ENCODE measurements around the gene SMPDL3A. TPM values are rescaled to one million over a fixed set of nuclear protein-coding genes. Genes with fewer than 3 reads are reported as not detected.

SMPDL3A gene
- total RNA-seq, 1 donor = 23.5 TPM

- Histone ChIP-seq H3K4me2 (ENCODE audit: insufficient read depth, low read length) (no peak overlapping the region), H3K9me3 (ENCODE audit: low read depth, low read length) (no peaks in the 10 kb centered on the region), H3K36me3 (ENCODE audit: insufficient read depth, low read length) (no peaks in the 10 kb centered on the region), H3K27ac (ENCODE audit: low read depth, low read length) (no peak overlapping the region), H3K27me3 (ENCODE audit: insufficient read depth, low read length) (no peaks in the 10 kb centered on the region), H3K4me3 (ENCODE audit: insufficient read depth, low read length) (no peak overlapping the region), H2AFZ (ENCODE audit: low read length) (no peak overlapping the region), H3K4me1 (ENCODE audit: insufficient read depth, low read length) (no peaks in the 10 kb centered on the region), H4K20me1 (ENCODE audit: insufficient read depth, low read length) (no peaks in the 10 kb centered on the region), H3K79me2 (ENCODE audit: insufficient read depth, low read length) (no peaks in the 10 kb centered on the region)
- no peak for TF ChIP-seq CTCF (IDR thresholded peaks at IDR 0.05; ENCODE audit: extremely low read depth, low read depth, low read length)
- no peak for DNase-seq (ENCODE audit: insufficient read length, low spot score, missing footprints)
These were observed 28.3 kb downstream of the SMPDL3A start for GRCh38 chr6:122817358-122817757.

- DNase-seq (ENCODE audit: insufficient read length, low spot score, missing footprints) = no peak
- TF ChIP-seq CTCF (IDR thresholded peaks at IDR 0.05; ENCODE audit: extremely low read depth, low read depth, low read length) = no peak
These were observed 28.7 kb downstream of the SMPDL3A start for GRCh38 chr6:122817766-122818165.

GRCh38 chr6:122818866-122819265, 29.8 kb downstream of the SMPDL3A start:
- Histone ChIP-seq H3K4me1 (ENCODE audit: insufficient read depth, low read length) (no peaks in the 10 kb centered on the region), H3K4me2 (ENCODE audit: insufficient read depth, low read length) (no peak overlapping the region), H3K79me2 (ENCODE audit: insufficient read depth, low read length) (no peaks in the 10 kb centered on the region), H4K20me1 (ENCODE audit: insufficient read depth, low read length) (no peaks in the 10 kb centered on the region), H3K9me3 (ENCODE audit: low read depth, low read length) (no peaks in the 10 kb centered on the region), H3K27ac (ENCODE audit: low read depth, low read length) (no peak overlapping the region), H3K4me3 (ENCODE audit: insufficient read depth, low read length) (no peak overlapping the region), H3K36me3 (ENCODE audit: insufficient read depth, low read length) (no peaks in the 10 kb centered on the region), H2AFZ (ENCODE audit: low read length) (no peak overlapping the region), H3K27me3 (ENCODE audit: insufficient read depth, low read length) (no peaks in the 10 kb centered on the region)
- no peak for TF ChIP-seq CTCF (IDR thresholded peaks at IDR 0.05; ENCODE audit: extremely low read depth, low read depth, low read length)
- no peak for DNase-seq (ENCODE audit: insufficient read length, low spot score, missing footprints)

More at GRCh38 chr6:122817766-122818165, 28.7 kb downstream of the SMPDL3A start:
- Histone ChIP-seq H2AFZ (ENCODE audit: low read length) (no peak overlapping the region), H3K4me1 (ENCODE audit: insufficient read depth, low read length) (no peaks in the 10 kb centered on the region), H3K36me3 (ENCODE audit: insufficient read depth, low read length) (no peaks in the 10 kb centered on the region), H3K9me3 (ENCODE audit: low read depth, low read length) (no peaks in the 10 kb centered on the region), H3K4me2 (ENCODE audit: insufficient read depth, low read length) (no peak overlapping the region), H3K4me3 (ENCODE audit: insufficient read depth, low read length) (no peak overlapping the region), H3K27me3 (ENCODE audit: insufficient read depth, low read length) (no peaks in the 10 kb centered on the region), H4K20me1 (ENCODE audit: insufficient read depth, low read length) (no peaks in the 10 kb centered on the region), H3K27ac (ENCODE audit: low read depth, low read length) (no peak overlapping the region), H3K79me2 (ENCODE audit: insufficient read depth, low read length) (no peaks in the 10 kb centered on the region)

- H3K9me3 ChIP-seq (ENCODE audit: low read depth, low read length) = no peaks in the 10 kb centered on the region
- H3K27ac ChIP-seq (ENCODE audit: low read depth, low read length) = no peak overlapping the region
- no peak overlapping the region for H3K4me3 ChIP-seq (ENCODE audit: insufficient read depth, low read length)
- no peaks in the 10 kb centered on the region for H3K36me3 ChIP-seq (ENCODE audit: insufficient read depth, low read length)
- no peak for DNase-seq (ENCODE audit: insufficient read length, low spot score, missing footprints)
- no peaks in the 10 kb centered on the region for H3K27me3 ChIP-seq (ENCODE audit: insufficient read depth, low read length)
- no peak overlapping the region for H3K4me2 ChIP-seq (ENCODE audit: insufficient read depth, low read length)
- no peaks in the 10 kb centered on the region for H3K79me2 ChIP-seq (ENCODE audit: insufficient read depth, low read length)
- no peak overlapping the region for H2AFZ ChIP-seq (ENCODE audit: low read length)
- TF ChIP-seq CTCF (IDR thresholded peaks at IDR 0.05; ENCODE audit: extremely low read depth, low read depth, low read length) = no peak
- no peaks in the 10 kb centered on the region for H3K4me1 ChIP-seq (ENCODE audit: insufficient read depth, low read length)
- no peaks in the 10 kb centered on the region for H4K20me1 ChIP-seq (ENCODE audit: insufficient read depth, low read length)
These were observed 32.0 kb downstream of the SMPDL3A start for GRCh38 chr6:122821095-122821494.

Data from osteoblast (primary cell).